Dermis blood vessel endothelial cell (primary cell): ENCODE results near the gene WFDC8. TPM values are rescaled to one million over a fixed set of nuclear protein-coding genes. Genes with fewer than 3 reads are reported as not detected.

ENCODE experiments used
- DNase-seq: peaks from one replicate; pipeline ENCODE4 v3.0.0; 2010
- total RNA-seq: library from RNA; depleted of rRNA; stranded (reverse); fragments of >200 nt; gene quantifications from 2 replicates; pipeline ENCODE4 v1.2.3, GENCODE V29; 2014

WFDC8 gene
- total RNA-seq, 1 donor from 2014 or later: not detected

DNA sequence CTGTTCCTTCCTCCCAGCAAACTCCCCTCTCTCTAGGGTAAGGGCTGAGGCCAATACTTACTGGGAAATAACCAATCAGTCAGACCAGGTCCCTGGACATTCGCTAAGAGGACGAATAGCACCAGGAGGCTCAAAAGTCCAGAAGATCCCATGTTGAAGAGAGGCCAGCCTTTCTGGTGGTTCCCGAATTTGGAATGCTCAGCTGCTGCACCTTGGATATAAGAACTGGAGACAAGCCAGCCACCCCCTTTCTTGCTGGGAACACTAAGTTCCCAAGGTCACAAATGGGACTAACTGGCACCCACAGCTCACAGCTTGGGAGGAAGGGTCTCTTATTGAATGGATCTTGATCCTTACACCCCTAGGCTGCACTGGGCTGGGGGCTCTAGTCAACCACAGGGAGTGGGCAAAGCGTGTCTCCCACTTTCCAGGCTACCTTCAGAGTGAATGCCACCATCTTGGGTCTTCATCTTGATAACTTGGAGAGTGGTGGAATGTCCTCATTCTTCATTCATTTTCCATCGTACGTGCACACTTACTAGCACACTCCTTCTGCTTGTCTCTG, 31.8 kb downstream of the WFDC8 start, which contains the start of gene EPPIN:
Gene EPPIN (minus strand): TSS at position 196 of the 565 bp plus-strand sequence. CDS start 44 bp downstream, at position 152.
- no peak for DNase-seq

DNA sequence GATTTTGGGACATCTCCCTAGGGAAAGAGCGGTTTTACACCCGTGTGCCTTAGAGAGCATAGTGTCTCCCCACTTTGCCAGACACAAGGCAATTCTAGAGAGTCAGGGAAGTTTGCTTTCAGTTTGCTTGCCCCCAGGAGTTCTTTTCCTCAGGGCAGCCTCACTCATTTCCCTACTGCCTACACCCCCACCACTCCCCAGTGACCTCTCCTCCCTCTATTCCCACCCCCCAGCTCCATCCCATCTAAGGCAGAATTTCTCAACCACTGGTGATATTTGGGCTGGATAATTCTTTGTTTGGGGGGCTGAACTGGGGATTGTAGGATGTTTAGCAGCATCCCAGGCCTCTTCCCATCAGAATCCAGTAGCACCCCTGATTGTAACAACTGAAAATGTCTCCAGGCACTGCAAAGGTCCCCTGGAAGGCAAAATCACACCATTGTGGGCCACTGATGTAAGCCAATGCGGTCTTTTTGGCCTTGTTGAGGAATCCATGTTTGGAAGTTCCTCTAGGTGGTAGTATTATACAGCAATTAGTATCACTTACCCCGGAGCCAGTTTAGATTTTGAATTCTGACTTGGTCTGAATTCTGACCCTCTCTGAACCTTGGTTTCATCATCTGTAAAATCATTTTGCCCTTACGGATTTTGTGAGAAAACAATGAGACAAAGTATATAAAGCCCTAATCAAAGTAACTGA, 33.2 kb downstream of the WFDC8 start:
- peak; percentile 7 for DNase-seq

DNA sequence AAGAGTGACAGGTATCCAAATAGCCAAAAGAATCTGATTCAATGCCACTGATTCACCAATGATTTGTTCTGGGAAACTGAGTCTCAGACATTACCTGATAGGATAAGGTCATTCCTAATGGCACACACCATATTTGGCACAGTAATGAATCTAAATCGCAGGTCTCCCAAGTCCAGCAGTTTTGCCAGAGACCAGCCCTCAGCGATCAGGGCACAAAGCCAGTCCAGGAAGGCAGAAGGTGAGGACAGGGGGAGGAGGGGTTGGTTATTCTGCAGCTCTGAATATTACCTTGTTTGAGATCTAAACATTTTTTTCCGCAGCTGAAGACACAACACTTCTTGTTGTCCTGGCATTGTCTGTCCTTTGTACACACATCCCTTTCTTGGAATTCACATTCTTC, 33.7 kb downstream of the WFDC8 start:
- no peak for DNase-seq

DNA sequence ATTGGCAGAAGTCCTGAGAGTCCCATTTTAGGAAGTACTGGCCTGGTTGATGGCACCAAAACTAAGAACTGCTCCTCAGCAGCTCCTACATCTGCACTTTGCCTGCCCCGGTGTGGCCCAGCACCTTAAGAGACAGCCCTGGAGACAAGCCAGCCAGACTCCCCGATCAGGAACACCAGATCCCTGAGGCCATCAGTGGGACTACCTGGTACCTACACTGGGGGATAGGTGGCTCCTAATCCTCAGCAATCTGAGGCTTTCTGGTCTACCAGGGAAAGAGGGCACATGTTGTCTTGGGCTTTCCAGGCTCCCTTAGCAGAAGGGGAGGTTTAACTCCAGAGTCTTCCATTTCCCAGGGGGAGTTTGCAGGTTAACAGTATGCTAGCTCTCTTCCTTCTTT, 39.7 kb downstream of the WFDC8 start, which contains the start of gene WFDC6:
Gene WFDC6 (minus strand): TSS at position 101 of the 400 bp plus-strand sequence. CDS start 75 bp downstream, at position 26.
- no peak for DNase-seq

DNA sequence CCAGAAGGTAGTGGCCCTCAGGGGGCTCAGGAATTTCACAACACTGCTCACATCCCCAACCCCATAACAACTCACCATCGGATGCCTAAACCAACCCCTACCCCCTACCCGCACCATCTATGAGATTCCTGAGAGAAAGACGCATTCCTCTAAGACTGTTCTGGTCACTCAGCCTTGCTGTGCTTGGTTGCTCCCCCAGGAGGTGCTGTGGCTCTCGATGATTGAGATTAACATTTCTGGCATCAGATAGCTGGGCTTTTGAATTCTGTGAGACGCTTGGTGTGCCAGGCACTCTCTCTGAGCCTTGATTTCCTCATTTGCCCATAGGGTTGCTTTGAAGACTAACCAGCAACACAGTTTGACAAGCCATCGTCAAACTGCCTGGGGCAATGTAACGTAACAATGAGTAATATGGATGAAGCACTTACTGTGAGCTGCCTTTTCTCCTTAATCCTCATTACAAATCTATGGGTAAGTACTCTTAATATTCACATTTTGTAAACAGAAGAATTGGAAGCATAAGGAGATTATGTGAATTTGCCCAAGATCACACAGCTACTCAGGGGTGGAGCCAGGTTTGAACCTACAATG, 40.8 kb downstream of the WFDC8 start:
- no peak for DNase-seq

DNA sequence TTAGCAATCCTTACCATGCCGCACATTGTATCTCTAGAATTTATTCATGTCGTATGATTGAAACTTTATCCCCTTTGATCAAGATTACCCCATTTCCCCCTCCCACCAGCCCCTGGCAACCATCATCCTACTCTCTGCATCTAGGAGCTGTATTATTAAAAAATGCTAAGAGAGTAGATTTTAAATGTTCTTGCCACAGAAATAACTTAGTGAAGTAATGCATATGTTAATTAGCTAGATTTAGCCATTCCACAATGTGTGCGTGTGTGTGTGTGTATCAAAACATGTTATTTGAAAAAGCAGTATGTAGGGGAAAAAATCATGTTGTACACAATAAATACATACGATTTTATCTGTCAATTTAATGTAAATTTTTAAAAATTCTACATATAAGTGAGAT, 51.8 kb downstream of the WFDC8 start:
- DNase-seq: no peak

DNA sequence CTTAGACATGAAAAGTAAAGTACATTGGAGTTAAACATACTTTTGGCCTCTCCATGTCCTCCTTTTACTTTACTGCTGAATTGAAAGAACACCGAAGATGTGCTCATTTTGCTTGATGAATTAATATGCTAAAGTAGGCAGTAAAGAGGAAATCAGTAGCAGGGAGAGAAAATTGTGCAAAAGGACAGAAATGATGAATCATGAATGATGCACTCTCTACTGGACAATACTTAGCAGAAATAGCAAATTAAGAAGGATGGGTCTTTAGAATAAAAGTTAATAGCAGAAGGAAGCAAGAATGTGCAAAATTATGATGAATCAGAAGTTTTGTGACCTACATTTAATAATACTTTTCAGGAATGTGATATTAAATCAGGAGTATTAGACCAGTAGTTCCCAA, 55.3 kb downstream of the WFDC8 start:
- no peak for DNase-seq

DNA sequence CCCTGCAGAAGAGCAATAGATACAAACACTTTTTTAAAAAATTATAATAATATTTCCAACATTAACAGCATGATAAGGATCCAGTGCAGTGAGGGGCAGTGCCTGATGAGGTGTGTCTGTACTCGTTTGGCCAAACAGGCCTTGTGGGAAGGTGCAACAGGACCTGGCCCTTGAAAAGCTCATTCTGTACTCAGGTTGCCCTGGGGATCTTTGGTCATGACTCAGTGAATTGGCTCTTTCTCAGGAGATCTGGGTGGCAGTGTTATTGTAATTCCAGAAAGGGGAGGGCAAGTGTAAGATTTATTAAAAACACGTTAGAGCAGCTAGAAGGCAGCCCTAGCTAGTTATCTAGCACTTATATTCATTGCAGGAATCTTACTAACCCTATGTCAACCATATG, 60.8 kb downstream of the WFDC8 start:
- DNase-seq: no peak

DNA sequence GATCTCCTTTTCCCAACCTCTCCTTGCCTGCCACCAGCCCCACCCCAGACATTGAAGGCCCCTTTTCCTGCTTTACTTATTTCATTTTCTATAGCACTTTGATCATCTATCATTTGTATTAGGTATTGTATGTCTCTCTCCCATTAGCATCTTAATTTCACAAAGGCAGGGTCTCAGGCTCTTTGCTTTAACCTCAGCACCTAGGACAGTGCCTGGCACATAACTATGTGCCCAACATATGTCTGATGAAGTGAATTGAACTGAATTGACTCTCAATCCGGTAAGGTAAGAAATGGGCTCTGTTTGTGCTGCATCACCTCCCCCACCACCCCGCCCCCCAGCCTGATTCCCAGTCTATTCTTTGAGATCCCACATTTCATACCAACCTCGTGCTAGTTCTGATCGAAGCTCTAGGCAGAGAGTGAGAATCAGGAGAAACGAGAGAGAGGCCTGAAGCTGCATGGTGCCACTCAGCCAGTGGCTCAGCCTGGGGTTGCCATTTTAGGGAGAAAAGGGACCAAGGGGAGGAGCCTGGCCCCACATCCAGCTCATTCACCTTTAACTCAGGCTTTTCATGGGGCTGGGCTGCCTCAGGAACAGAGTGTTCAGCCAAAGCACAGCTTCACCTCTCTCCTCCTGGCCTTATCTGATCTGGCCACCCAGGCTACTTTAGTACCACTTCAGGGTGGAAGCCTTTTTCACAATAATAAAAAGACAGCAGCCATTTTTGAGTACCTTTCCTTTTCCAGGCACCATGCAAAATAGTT, 63.8 kb downstream of the WFDC8 start, which contains the start of gene SPINT3:
Gene SPINT3 (minus strand): TSS at position 476 of the 767 bp plus-strand sequence. CDS start 14 bp downstream, at position 462.
- DNase-seq: no peak

DNA sequence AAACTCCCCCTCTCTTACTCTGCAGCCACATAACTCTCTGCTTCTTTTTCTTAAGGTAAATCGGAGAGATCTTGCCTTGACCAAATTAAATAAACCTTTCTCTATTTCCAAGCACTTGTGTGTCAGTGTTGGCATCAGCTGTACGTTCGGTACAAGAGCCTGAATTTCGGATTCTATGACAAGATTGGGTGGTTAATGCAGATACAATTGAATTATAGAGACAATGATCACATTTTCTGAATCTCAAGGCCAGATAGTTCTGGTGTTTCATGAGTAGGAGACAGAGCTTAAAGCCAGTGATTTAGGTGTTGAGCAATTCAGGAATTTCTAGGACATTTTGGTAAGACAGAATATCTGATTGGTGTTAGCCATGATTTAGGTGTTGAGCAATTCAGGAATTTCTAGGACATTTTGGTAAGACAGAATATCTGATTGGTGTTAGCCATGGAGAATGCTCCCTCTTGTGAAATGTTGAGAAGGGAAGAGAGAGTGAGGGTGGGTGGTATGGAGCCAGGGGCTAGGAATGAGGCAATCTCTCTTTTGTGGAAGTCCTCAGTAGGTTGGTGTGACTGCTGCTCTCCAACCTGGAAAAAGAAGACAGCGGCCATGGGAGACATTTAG, 68.7 kb downstream of the WFDC8 start:
- DNase-seq: no peak

DNA sequence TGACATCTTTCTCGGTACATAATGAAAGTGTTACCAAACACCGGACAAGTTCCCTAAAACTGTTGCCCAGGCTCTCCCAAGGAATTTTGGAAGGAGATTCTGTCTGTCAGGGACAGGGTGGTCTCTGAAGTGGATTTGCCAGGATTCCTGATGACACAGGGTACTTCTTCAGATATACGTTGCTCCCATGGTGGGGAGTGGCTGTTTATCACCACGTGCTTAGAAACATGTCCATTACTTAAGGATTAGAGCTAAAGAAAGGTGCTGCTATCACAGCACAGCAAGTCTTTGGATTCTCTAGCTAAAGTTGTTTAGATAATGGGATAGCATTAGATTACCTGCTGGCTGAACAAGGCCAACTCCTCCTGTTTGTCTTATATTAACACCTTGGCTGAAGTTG, 70.0 kb downstream of the WFDC8 start:
- DNase-seq: no peak

DNA sequence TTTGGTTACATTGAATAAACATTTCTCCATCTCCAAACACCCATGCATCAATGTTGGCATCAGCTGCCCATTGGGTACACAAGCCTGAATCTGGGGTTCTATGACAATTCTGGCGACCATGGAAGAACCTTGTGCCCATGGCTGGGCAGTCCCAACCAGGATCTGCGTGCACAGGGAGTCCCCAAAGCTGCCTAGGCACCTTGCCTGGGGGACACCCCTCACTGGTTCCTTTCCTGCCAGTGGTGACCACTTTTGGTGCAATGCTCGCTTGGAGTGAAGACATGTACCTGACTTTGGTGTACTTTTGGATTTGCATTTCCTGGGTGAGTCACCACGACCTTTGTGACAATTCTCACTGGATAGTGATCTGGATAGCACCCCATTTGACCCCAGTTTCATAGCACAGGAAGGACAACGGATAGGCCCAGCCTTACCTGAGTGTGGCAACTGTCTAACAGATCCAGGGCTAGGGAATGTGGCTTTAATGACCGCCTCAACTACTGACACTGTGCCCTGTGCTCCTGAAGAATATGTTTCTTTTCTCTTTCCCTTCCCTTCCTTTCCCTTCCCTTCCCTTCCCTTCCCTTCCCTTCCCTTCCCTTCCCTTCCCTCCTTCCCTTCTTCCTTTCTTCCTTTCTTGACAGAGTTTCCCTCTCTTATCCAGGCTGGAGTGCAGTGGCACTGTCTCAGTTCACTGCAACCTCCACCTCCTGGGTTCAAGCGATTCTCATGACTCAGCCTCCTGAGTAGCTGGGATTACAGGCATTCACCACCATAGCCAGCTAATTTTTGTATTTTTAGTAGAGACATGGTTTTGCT, 70.8 kb downstream of the WFDC8 start:
- DNase-seq: no peak

DNA sequence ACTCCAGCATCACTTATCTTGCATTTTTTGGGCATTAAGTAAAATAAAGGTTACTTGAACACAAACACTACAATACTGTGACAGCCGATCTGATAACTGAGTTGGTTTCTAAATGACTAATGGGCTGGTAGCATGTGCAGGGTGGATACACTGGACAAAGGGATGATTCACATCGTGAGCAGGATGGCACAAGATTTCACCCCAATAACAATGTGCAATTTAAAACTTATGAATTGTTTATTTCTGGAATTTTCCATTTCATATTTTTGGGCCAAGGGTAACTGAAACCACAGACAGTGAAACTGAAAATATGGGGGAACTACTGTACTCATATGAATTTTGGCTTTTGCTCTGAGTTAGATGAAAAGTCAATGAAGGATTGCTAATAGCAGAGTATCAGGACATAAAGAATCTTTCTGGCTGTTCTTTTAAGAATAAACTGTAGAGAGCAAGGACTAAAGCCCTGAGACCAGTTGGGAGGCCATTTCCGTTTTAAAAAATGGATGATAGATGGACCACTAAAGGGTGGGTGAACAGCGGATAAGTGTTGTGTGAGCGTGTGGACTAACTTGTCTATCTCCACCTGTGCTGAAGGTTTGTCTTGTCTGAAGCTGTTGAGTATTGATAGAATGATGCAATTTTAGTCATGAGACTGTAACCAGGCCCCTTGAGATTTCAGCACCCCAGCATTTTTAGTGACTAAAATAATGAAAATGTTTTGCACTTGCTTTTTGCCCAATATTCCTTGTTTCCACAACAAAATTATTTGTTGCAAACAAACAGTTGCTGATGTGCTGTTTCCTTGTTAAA, 71.9 kb downstream of the WFDC8 start:
- DNase-seq: no peak

DNA sequence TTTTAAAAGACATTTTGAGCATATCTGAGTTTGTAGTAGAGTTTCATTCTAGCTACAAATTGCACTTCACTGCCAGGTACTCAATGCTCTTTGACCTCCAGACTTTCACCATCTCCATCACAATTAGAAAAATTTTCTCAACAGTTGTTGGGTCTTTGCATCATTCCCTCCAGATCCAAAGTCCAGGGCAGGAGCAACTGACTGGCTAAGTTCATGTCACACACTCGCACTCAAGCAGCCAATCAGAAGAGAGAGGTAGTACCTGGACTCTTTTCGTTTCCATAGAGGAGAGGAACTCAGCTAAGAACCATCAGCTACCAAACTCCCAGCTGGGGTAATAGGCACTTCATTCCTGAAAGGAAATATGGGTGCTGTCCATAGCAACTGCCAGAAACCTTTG, 72.7 kb downstream of the WFDC8 start:
- DNase-seq: no peak

DNA sequence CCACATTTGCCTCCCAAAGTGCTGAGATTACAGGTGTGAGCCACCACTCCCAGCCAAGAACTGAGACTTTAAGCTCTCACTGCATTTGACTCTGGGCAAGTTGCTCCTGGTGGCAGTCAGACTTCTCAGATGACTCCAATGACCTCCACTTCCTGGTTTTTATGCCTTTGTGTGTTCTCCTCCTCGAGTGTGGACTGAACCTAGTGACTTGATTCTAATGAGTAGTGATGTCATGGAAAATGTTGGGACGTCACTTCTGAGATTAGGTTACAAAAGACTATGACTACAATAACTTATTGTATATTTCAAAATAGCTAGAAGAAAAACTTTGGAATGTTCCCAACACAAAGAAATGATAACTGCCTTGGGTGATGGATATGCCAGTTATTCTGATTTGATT, 75.7 kb downstream of the WFDC8 start:
- no peak for DNase-seq

DNA sequence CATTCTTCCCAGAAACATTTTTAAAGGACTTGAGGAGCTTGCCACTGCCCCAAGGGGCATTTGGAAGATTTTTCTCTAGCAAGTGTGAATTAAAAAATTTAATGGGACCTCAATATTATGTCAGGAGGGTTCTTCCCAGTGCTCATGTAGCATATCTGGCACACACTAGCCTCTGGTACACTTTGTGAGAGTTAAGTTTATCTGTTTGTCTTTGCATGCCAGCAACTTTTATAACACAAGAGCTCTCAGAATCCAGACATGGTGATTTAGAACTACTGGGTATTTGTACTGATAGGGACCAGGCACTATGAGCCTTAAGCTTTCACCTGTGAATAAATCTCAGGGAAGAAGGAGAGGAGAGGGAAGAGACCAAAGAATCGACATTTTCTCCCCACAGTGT, 76.5 kb downstream of the WFDC8 start:
- no peak for DNase-seq
